Fibroblast of lung (primary cell): Measurements from ENCODE around the gene ALX3. TPM values are rescaled to one million over a fixed set of nuclear protein-coding genes. Genes with fewer than 3 reads are reported as not detected.

Source experiments
- DNase-seq, 2 donors: peaks; one replicate each; pipeline versions ENCODE4 v3.0.0 to v3.0.0-alpha.2; 2010; ENCODE audit warnings: low read depth in 2 of 2
- H2AFZ ChIP-seq: 2 replicates; pipeline ENCODE4 v1.5.1; 2012; ENCODE audit warnings: low read length, control low read depth, inconsistent platforms
- H3K27ac ChIP-seq: 2 replicates; pipeline ENCODE4 v1.5.1; 2011; ENCODE audit warnings: low read length, control low read depth; ENCODE audit not compliant: insufficient read depth
- H3K27me3 ChIP-seq: 2 replicates; pipeline ENCODE4 v1.5.1; 2011; ENCODE audit warnings: mild to moderate bottlenecking, low read length; ENCODE audit not compliant: control insufficient read depth, insufficient read depth
- H3K36me3 ChIP-seq: 2 replicates; pipeline ENCODE4 v1.5.1; 2011; ENCODE audit warnings: low read length; ENCODE audit not compliant: control insufficient read depth, insufficient read depth
- H3K4me1 ChIP-seq: 2 replicates; pipeline ENCODE4 v1.5.1; 2011; ENCODE audit warnings: low read length; ENCODE audit not compliant: control insufficient read depth, insufficient read depth; ENCODE audit errors: extremely low read depth
- H3K4me2 ChIP-seq: 2 replicates; pipeline ENCODE4 v1.5.1; 2011; ENCODE audit warnings: low read length, control low read depth; ENCODE audit not compliant: insufficient read depth; ENCODE audit errors: extremely low read depth
- H3K4me3 ChIP-seq, 4 experiments: fragments of 200-600 bp in 1 of 4; sonication (generic) in 1 of 4; replicated peaks in 1 of 4; 2 replicates each; pipeline ENCODE4 v1.5.1; 2011 to 2016; ENCODE audit warnings: low read length in 4 of 4, low read depth in 3 of 4, mild to moderate bottlenecking in 3 of 4, control low read depth in 2 of 4, inconsistent platforms in 1 of 4, mixed read lengths in 1 of 4; ENCODE audit not compliant: insufficient read depth in 1 of 4; ENCODE audit errors: control extremely low read depth in 1 of 4
- H3K79me2 ChIP-seq: 2 replicates; pipeline ENCODE4 v1.5.1; 2012; ENCODE audit warnings: mild to moderate bottlenecking, low read length, inconsistent platforms; ENCODE audit not compliant: control insufficient read depth, insufficient read depth
- H3K9ac ChIP-seq: 2 replicates; pipeline ENCODE4 v1.5.1; 2011; ENCODE audit warnings: mild to moderate bottlenecking, low read length, control low read depth; ENCODE audit not compliant: insufficient read depth
- H3K9me3 ChIP-seq: 2 replicates; pipeline ENCODE4 v1.5.1; 2012; ENCODE audit warnings: low read depth, low read length; ENCODE audit not compliant: control insufficient read depth, insufficient read depth
- H4K20me1 ChIP-seq: 2 replicates; pipeline ENCODE4 v1.5.1; 2011; ENCODE audit warnings: low read length; ENCODE audit not compliant: control insufficient read depth, insufficient read depth; ENCODE audit errors: extremely low read depth
- CTCF ChIP-seq, 2 donors: IDR thresholded peaks in 1 of 2; conservative IDR thresholded peaks in 1 of 2; 1 replicate in 1 of 2; 2 replicates in 1 of 2; pipeline ENCODE4 v1.5.1; 2011 to 2012; ENCODE audit warnings: low read length in 2 of 2, control low read depth in 1 of 2, inconsistent platforms in 1 of 2, low read depth in 1 of 2, mild to moderate bottlenecking in 1 of 2
- EZH2 ChIP-seq: IDR thresholded peaks from 2 replicates; pipeline ENCODE4 v1.5.1; 2012; ENCODE audit warnings: low read length, control low read depth, mild to moderate bottlenecking; ENCODE audit errors: missing control alignments
- polyA plus RNA-seq, 2 donors: library from polyadenylated mRNA; depleted of rRNA in 1 of 2; stranded (reverse) in 1 of 2; unstranded in 1 of 2; fragments of >200 nt; gene quantifications; 2 replicates each; pipeline ENCODE4 v1.2.1, GENCODE V29; 2011 to 2012; ENCODE audit warnings: missing spikeins in 1 of 2
- total RNA-seq: library from RNA; depleted of rRNA; stranded (reverse); fragments of >200 nt; gene quantifications from 2 replicates; pipeline ENCODE4 v1.2.1, GENCODE V29; 2014

The ALX3 gene
- total and polyA plus RNA-seq, 2 donors (not counting 1 experiment from before 2014, with no cell fraction given): not detected

DNA sequence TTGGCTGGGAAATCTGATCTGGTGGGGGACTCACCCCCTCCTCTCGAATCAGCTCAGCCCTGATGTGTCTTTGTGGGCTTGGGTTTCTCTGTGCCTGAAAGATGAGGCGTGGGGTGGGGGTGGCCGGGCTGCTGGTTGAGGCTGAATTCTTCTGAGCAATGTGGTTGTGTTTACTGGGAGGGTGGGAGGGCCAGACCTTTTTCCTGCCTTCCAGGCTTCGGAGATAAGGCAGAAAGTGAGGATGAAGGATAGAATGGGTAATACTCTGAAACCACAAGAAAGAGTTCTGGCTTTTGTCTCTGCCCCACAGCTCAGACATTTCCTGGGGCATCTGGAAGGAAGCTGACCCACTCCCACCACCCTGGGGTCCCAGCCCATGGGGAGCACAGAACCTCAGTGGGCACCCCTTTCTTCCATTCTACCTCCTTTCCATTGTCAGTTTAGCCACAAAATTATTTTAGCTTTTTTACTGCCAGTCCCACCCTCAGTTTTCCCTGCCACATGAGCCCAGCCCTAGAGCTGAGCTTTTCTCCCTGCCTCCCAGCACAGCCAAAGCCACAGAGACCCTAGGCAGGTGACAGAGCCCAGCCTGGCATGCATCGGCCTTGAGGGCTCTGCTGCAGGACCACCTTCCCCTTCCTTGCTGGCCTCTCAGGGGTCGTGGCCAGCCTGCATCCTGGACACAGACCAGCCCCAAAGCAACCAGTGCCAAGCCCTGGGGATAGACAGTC lies 11.2 kb downstream of the ALX3 start:
- no peaks in the 10 kb centered on the region for H4K20me1 ChIP-seq
- H3K79me2 ChIP-seq: no peaks in the 10 kb centered on the region
- no peak overlapping the region for H2AFZ ChIP-seq
- peak in 1 of 2 donors; percentile 57 for DNase-seq
- H3K4me3 ChIP-seq: no peak overlapping the region
- no peaks in the 10 kb centered on the region for H3K9me3 ChIP-seq
- H3K27ac ChIP-seq: no peak overlapping the region
- no peak for TF ChIP-seq CTCF (conservative IDR thresholded peaks at IDR 0.05 in 1 of 2, IDR thresholded peaks at IDR 0.05 in 1 of 2; ENCODE audit: low read depth in 1 of 2, low read length in 2 of 2)
- TF ChIP-seq EZH2: no peak
- no peak overlapping the region for H3K9ac ChIP-seq
- no peak overlapping the region for H3K4me2 ChIP-seq
- peaks cover 35% of the 10 kb centered on the region for H3K4me1 ChIP-seq
- no peaks in the 10 kb centered on the region for H3K27me3 ChIP-seq
- H3K36me3 ChIP-seq: no peaks in the 10 kb centered on the region

- no peaks in the 10 kb centered on the region for H3K9me3 ChIP-seq
- DNase-seq: no peak
- peaks cover 41% of the 10 kb centered on the region for H3K4me1 ChIP-seq
- TF ChIP-seq CTCF (conservative IDR thresholded peaks at IDR 0.05 in 1 of 2, IDR thresholded peaks at IDR 0.05 in 1 of 2; ENCODE audit: low read depth in 1 of 2, low read length in 2 of 2): no peak
- no peak for TF ChIP-seq EZH2
- H3K9ac ChIP-seq: no peak overlapping the region
- no peaks in the 10 kb centered on the region for H3K27me3 ChIP-seq
- H3K36me3 ChIP-seq: peaks cover 2% of the 10 kb centered on the region
- H3K4me3 ChIP-seq: no peak overlapping the region
- H3K4me2 ChIP-seq: no peak overlapping the region
- no peaks in the 10 kb centered on the region for H4K20me1 ChIP-seq
- no peak overlapping the region for H3K27ac ChIP-seq
- no peaks in the 10 kb centered on the region for H3K79me2 ChIP-seq
- no peak overlapping the region for H2AFZ ChIP-seq
Measured at GRCh38 chr1:110058591-110058990, 11.9 kb downstream of the ALX3 start.

GRCh38 chr1:110057963-110058518 lies 12.4 kb downstream of the ALX3 start:
- no peak overlapping the region for H3K4me2 ChIP-seq

More at GRCh38 chr1:110057963-110058518, 12.4 kb downstream of the ALX3 start:
- Histone ChIP-seq H3K4me1 (peaks cover 41% of the 10 kb centered on the region), H3K27me3 (no peaks in the 10 kb centered on the region), H3K9ac (no peak overlapping the region), H3K9me3 (no peaks in the 10 kb centered on the region), H3K27ac (no peak overlapping the region), H3K4me3 (no peak overlapping the region), H3K79me2 (no peaks in the 10 kb centered on the region), H2AFZ (no peak overlapping the region), H4K20me1 (no peaks in the 10 kb centered on the region), H3K36me3 (peaks cover 6% of the 10 kb centered on the region)
- no peak for DNase-seq
- no peak for TF ChIP-seq CTCF (conservative IDR thresholded peaks at IDR 0.05 in 1 of 2, IDR thresholded peaks at IDR 0.05 in 1 of 2; ENCODE audit: low read depth in 1 of 2, low read length in 2 of 2)
